GM12892 (cell line): ENCODE measurements around the gene NELL1.

Experiments used
- POLR2A ChIP-seq: IDR thresholded peaks from 2 replicates; pipeline ENCODE4 v1.6.1; 2011; ENCODE audit warnings: low read depth, low read length, control low read depth
- POLR2AphosphoS5 ChIP-seq: IDR thresholded peaks from 2 replicates; pipeline ENCODE4 v1.6.1; 2011; ENCODE audit warnings: low read depth, low read length, control low read depth

- TF ChIP-seq POLR2AphosphoS5, result no peak
- TF ChIP-seq POLR2A, result no peak
These were observed 741.7 kb downstream of the NELL1 start for GRCh38 chr11:21411104-21411503.
